GM23338 (cell line): ENCODE results near the gene LYST.

Source experiments
- CREB1 ChIP-seq: fragments of 250-450 bp; sonication (Bioruptor Pico); IDR thresholded peaks from 2 replicates; pipeline ENCODE4 v1.5.0; 2020; ENCODE audit warnings: low read depth, mild to moderate bottlenecking, moderate library complexity
- CTCF ChIP-seq, 2 experiments: fragments of 200-600 bp in 1 of 2; sonication (generic) in 1 of 2; conservative IDR thresholded peaks; 2 replicates each; pipeline versions ENCODE4 v1.5.1 to v1.6.1; 2016 to 2017; ENCODE audit warnings: antibody characterized with exemption in 2 of 2, low read depth in 2 of 2, mild to moderate bottlenecking in 2 of 2, moderate library complexity in 1 of 2
- EZH2 ChIP-seq: fragments of 200-600 bp; sonication (generic); IDR thresholded peaks from one replicate; pipeline ENCODE4 v1.8.0; 2017; ENCODE audit warnings: antibody characterized with exemption, mild to moderate bottlenecking, low read depth; ENCODE audit not compliant: unreplicated experiment
- EZH2phosphoT487 ChIP-seq: fragments of 200-600 bp; sonication (generic); IDR thresholded peaks from one replicate; pipeline ENCODE4 v1.8.1; 2018; ENCODE audit warnings: antibody characterized with exemption; ENCODE audit not compliant: unreplicated experiment
- JUNB ChIP-seq: IDR thresholded peaks from one replicate; pipeline ENCODE4 v1.6.1; 2016; ENCODE audit warnings: antibody characterized with exemption; ENCODE audit not compliant: unreplicated experiment
- NANOG ChIP-seq: IDR thresholded peaks from 2 replicates; pipeline ENCODE4 v1.6.1; 2016; ENCODE audit warnings: antibody characterized with exemption, borderline replicate concordance
- POLR2AphosphoS5 ChIP-seq: IDR thresholded peaks from 2 replicates; pipeline ENCODE4 v1.6.1; 2016; ENCODE audit warnings: antibody characterized with exemption, low read depth
- ZNF331 ChIP-seq: fragments of 250-450 bp; sonication (Bioruptor Pico); IDR thresholded peaks from 2 replicates; pipeline ENCODE4 v1.5.0; 2020; ENCODE audit warnings: low read depth, mild to moderate bottlenecking, moderate library complexity

- no peak for TF ChIP-seq CTCF (conservative IDR thresholded peaks at IDR 0.05; ENCODE audit: low read depth in 2 of 2)
- no peak for TF ChIP-seq EZH2phosphoT487
- TF ChIP-seq EZH2 = no peak
- no peak for TF ChIP-seq POLR2AphosphoS5
- TF ChIP-seq JUNB = no peak
- TF ChIP-seq CREB1 (CRISPR knock-in tag) = no peak
- TF ChIP-seq ZNF331 (CRISPR knock-in tag) = no peak
- no peak for TF ChIP-seq NANOG
Measured at GRCh38 chr1:235644693-235645305, 221.9 kb downstream of the LYST start.
